ENCODE measurements around the gene CDH3.

DNA sequence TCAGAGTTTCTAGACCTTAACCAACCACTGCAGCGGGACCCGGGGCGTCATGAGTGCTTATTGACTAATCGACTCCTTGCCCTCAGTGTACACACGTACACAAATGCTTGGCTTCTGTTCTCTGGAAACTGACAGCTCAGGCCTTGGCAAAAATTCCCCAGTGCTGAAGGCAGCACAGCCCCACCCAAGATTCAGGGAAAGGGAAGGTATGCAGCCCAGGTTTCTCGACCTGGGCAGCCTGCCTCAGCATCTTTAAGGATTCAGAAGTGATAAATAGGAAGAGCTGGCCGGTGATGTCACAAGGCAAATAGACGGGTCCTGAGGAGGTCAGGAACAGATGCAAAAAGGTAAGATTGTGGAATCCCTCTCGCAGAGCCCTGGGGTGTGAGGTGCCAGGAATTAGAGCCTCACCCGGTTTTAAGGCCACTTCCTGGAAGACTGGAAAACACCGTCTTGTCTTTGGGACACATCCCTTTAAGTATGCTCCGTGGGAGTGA, 9.0 kb upstream of the CDH3 start:
- TF ChIP-seq, protein P1, sequence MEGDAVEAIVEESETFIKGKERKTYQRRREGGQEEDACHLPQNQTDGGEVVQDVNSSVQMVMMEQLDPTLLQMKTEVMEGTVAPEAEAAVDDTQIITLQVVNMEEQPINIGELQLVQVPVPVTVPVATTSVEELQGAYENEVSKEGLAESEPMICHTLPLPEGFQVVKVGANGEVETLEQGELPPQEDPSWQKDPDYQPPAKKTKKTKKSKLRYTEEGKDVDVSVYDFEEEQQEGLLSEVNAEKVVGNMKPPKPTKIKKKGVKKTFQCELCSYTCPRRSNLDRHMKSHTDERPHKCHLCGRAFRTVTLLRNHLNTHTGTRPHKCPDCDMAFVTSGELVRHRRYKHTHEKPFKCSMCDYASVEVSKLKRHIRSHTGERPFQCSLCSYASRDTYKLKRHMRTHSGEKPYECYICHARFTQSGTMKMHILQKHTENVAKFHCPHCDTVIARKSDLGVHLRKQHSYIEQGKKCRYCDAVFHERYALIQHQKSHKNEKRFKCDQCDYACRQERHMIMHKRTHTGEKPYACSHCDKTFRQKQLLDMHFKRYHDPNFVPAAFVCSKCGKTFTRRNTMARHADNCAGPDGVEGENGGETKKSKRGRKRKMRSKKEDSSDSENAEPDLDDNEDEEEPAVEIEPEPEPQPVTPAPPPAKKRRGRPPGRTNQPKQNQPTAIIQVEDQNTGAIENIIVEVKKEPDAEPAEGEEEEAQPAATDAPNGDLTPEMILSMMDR (IDR thresholded peaks at IDR 0.05), result no peak
- TF ChIP-seq EP300 (IDR thresholded peaks at IDR 0.05) (no peak), NFE2L2 (conservative IDR thresholded peaks at IDR 0.05; ENCODE audit: low read length) (no peak), SMC3 (IDR thresholded peaks at IDR 0.05) (no peak), CHD4 (IDR thresholded peaks at IDR 0.05; ENCODE audit: borderline replicate concordance) (no peak), CHD2 (IDR thresholded peaks at IDR 0.05; ENCODE audit: low read length, partially characterized antibody) (no peak), HDAC2 (IDR thresholded peaks at IDR 0.05) (no peak), JUN (IDR thresholded peaks at IDR 0.05) (no peak)
